ENCODE results near the gene FOXRED2.

DNA sequence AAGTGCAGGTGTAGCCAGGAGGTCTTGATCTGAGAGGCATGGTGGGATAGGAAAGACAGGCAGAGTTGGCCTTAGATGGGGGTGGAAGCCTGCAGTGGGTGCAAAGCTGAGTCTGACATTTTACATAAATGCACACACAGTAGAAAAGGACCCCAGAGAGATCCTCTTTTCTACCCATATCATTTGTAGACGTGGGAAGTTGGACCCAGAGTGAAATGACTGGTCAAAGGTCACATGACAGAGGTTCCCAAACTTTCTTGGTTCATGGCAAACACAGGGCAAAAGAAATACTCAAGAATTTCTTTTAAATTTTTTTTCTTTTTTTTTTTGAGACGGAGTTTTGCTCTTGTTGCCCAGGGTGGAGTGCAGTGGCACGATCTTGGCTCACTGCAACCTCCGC is 6.2 kb upstream of the FOXRED2 start:
- no peak for TF ChIP-seq POLR2A (IDR thresholded peaks at IDR 0.05)
- TF ChIP-seq, protein P1, sequence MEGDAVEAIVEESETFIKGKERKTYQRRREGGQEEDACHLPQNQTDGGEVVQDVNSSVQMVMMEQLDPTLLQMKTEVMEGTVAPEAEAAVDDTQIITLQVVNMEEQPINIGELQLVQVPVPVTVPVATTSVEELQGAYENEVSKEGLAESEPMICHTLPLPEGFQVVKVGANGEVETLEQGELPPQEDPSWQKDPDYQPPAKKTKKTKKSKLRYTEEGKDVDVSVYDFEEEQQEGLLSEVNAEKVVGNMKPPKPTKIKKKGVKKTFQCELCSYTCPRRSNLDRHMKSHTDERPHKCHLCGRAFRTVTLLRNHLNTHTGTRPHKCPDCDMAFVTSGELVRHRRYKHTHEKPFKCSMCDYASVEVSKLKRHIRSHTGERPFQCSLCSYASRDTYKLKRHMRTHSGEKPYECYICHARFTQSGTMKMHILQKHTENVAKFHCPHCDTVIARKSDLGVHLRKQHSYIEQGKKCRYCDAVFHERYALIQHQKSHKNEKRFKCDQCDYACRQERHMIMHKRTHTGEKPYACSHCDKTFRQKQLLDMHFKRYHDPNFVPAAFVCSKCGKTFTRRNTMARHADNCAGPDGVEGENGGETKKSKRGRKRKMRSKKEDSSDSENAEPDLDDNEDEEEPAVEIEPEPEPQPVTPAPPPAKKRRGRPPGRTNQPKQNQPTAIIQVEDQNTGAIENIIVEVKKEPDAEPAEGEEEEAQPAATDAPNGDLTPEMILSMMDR (IDR thresholded peaks at IDR 0.05), result no peak
